ENCODE data around the gene ZC3H13.

Gene ZC3H13

DNA sequence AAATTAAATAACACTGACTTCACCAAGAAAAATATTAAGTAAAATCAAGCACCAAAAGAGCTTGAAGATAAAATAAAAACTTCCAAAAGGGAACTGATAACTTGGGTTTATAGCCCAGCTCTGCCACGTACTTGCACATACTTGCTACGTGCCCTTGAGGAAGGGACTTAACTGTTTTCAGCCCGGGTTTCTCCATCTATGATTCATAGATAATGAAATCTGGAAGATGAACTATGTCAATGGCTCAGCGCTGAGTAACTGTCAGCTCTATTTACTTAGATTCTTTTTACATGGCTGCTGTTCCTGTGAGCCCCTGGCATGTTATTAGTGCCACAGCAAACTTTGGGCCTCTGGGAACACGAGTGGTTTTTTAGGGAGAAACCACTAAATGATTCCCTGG lies 9.6 kb upstream of the ZC3H13 start:
- no peak for DNase-seq

DNA sequence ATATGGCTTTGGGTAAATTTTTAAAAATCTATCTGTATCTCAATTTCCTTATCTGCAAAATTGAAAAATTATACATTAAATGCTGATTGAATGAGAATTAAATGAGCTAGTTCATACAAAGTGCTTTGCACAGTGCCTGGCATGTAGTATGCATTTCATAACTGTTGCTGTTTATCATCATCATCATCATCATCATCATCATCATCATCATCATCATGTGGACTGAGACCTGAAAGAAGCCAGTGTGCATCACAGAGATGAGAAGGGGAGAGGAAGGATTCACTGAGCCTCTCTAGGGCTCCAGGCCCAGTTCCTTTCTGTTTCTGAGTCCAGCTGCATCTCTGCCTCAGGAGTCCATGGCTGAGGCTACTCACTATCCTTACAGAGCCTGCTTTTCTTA lies 6.9 kb upstream of the ZC3H13 start:
- no peak for DNase-seq

DNA sequence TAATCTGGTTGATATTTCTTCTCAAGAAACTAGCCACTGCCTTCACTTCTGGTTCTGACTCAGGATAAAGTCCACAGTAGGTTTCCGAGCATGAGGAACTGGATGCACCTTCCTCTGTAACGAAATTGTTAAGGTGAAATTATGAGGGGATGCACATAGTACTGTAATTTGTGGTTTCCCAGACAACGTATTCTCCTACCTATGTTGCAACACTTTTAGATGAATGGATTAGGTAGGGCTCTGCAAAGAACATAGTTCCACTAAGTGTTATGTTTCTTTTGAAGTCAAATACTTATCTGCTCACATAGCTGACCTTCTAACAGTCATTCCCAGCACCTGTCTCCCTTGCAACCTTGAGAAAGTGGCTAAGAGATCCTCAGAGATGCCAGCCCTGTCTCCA lies 5.7 kb upstream of the ZC3H13 start:
- DNase-seq = no peak

GRCh38 chr13:46057256-46058015 lies 4.9 kb upstream of the ZC3H13 start:
- no peak for DNase-seq

DNA sequence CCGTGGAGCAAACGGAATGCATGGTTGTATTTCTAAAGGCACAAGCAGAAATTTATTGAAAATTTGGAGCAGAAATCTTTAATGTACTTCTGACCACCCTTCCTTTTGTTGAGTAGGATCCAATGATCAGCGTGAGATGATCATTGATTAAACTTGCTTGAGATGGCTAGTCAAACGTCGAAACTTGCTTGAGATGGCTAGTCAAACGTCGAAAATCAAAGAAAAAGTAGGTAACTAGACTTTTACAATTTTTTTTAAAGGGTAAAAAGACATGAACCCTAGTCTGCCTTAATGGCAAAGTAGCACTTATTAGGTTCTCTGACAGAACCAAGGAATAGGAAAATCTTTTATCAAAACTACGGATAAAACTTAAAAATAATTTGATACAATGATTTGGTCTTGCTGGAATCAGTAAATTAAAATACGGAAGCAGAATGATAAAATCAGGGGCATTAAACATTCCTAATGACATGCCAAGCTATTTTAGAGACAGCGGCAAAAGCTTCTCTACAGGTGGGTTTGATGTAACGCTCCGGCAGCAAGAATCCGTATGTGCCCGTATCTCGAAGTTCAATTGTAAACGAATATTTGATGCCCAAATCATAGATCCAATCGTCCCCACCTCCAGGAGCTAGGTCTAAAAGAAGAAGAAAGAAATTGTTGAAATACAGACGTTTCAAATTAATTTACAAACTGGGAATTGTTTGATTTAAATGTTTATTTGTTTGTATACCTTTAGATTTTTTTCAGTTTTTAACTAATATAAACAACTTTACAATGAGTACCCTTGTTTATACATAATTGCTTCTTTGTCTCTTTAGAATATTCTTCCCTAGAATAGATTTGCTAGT lies 841 bp upstream of the ZC3H13 start:
- DNase-seq = no peak

DNA sequence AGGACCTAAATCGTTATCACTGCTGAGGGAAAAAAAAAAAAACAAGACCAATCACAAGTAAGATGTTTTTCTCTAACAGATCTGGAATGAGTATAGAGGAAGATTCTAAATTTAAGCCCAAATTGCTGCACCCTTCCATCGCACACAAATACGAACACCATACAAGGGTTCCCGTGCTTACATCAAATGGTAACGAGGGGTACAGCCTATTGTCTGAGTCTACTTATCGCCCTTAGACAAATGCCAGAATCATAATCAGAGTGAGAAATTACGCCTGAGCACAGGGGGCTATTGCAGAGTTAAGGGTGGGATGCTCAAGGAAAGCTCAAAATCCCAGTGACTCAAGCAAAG lies 603 bp downstream of the ZC3H13 start:
- DNase-seq = no peak

DNA sequence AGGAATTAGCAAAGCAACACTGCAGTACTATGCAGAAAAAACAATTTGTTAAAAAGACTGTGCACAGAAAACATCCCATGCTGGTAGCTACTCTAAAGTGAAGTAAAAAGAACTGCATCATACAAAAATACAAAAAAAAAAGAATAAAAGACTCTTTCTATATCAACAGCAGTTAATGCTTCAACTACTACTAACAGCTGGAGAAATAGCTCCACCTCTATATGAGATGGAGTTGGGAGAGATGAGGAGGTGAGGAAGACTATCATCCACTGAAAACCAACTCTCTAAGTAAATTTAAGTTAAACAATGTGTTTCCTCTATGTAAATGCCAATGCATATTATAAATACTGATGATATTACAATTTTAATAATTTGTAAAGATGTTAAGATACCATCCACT lies 1.8 kb downstream of the ZC3H13 start:
- no peak for DNase-seq

DNA sequence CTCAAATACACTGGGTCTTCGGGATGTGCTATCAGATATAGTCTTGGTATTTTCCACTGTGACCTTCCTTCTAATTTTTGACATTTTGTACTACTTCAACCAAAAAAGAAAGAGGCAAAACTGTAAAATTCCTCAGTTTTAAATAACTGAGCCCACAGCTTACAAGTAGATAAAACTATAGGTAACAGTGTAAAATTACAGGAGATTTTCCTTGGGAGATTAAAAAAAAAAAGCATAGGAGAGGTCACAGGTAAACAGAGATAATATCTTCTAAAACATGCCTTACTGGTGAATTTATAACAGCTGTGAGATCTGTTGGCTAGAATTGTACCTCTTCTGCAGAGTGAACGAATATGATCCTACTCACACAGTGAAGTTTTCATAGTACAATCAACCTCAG lies 7.1 kb downstream of the ZC3H13 start:
- no peak for DNase-seq

DNA sequence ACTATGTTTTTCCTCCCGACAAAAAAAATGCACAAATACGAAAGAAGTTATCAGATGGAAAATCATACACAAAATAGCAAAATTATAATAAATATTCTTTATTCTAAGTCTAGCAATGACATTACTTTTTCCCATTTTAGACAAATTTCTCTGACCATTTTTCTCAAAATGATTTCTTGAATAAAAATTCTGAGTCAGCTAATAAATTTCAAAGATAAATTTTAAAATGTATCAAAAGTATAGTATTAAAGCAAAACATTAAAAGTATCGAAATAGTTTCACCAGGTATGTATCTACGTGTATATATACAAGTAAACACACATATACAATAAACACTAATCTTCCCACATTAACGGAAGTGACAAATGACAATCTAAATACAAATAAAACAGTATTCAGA lies 8.9 kb downstream of the ZC3H13 start:
- no peak for DNase-seq

DNA sequence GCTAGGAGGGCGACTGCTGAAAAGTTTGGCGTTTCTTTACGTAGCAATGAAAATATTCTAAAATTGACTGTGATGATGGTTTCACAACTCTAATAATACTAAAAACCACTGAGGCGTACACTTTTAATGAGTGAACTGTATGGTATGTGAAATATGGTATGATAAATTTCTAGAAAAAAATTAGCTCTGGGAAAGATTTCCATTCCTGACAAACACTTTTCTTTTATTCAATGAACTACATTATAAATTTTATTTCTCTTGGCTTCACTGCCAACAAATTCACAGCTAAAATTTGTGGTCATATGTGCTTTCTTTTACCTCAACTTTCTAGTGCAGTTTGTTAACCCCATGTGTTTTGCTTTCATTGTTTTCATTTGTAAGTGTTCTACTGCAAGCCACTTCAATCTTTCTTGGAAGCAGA lies 11.1 kb downstream of the ZC3H13 start:
- no peak for DNase-seq

DNA sequence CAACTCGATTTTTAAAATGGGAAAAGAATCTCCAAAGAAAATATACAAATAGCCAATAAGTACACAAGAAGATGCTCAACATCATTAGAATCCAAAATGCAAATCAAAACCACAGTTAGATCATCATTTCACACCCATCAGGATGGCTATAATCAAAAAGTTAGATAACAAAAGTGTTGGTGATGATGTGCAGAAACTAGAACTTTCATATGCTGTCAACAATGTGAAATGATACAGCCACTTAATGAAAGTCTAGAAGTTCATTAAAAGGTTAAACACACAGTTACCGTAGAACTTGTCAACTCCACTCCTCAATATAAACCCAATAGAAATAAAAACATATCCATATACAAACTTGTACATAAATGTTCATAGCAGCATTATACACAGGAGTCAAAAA lies 11.8 kb downstream of the ZC3H13 start:
- no peak for DNase-seq

- DNase-seq = no peak
These were observed 12.9 kb downstream of the ZC3H13 start for GRCh38 chr13:46039411-46040182.

DNA sequence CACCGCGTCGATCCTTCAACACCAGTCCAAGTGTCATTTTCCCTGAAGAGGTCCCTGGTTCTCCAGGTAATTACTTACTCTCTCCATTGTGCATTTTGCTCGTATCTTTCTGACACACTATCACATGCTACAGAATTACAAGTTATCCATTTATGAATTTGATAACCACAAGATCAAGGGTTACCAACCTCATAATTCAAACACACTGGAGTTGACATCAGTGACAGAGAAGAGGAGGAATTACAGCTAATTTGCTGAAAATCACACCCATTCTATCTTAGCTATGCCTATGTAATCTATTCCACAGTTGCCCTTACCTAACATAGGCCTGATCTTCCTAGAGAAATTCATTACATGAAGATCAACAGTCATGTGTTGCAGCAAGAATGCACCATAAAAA lies 14.2 kb downstream of the ZC3H13 start:
- DNase-seq = no peak

DNA sequence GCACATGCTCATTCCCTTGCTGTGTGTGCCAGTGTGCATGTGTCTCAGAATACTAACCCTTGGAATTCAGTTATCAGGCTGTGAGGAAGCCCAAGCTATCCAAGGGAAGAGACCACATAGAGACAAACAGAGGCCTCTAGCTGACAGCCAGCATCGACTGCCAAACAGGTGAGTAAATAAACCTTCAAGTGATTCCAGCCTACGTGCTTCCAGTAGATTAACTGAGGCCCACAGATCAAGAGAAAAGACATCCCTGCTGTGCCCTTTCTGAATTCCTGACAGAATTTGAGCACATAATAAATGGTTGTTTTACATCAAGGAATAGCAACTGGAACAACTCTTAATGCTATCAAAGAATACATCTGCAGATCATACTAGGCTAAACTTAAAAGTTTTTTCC lies 17.5 kb downstream of the ZC3H13 start:
- DNase-seq = no peak

- DNase-seq = no peak
These were observed 20.2 kb downstream of the ZC3H13 start for GRCh38 chr13:46032341-46032740.

- DNase-seq = no peak
These were observed 20.8 kb downstream of the ZC3H13 start for GRCh38 chr13:46031581-46032263.

- no peak for DNase-seq
These were observed 27.4 kb downstream of the ZC3H13 start for GRCh38 chr13:46025157-46025556.

DNA sequence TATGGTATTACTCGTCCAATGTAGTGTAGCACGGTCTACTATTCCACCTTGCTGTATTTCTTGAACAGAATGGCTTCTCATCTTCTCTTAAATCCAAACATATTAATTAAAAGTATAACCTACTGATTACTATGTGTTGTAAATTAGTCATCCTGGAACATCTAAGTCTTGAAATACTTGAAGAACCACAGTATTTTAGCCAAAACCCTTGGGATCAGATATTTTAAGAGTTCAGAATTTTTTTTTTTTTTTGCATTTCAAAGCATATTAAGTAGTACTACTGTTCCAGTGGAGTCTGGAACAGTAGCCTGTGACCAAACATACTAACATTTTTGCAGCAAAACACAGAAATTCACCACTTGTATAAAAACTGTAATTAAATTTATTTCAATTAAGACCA lies 30.1 kb downstream of the ZC3H13 start:
- no peak for DNase-seq

- no peak for DNase-seq
These were observed 36.3 kb downstream of the ZC3H13 start for GRCh38 chr13:46016216-46016615.

- no peak for DNase-seq
These were observed 37.2 kb downstream of the ZC3H13 start for GRCh38 chr13:46015366-46015765.

GRCh38 chr13:46012404-46012803 lies 40.1 kb downstream of the ZC3H13 start:
- no peak for DNase-seq

DNA sequence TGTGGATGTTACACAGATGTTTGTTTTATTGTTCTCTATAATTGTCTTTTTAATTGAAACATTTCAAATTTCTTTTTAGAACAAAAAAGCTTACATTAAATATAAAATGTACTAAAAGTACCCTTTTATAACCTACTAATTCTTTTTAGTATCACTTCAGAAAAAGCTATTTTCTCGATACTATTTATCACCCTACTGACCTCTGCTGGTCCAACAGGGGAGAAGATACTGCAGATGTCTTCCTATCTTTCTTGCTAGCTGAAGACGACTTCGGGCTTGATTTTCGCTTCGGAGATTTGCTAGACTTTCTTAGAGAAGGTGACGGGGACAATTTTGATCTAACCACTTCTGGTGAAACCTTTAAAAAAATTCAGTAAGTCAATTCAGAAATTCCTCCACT lies 42.4 kb downstream of the ZC3H13 start:
- no peak for DNase-seq

DNA sequence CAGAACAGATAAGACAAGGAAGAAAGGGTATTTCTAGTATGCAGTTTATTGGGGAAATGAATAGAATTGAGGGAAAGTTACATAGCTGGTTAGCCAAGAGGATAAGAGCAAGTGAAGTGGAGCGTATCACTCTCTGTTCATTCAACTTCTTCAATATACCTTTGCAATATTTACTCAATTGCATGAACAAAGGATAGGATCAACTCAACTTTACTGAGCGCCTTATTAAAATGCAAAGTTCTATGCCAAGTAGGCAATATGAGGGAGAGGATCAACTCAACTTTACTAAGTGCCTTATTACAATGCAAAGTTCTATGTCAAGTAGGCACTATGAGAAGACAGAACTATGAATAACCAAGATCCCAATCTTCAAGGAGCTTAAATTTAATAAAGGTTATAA lies 43.9 kb downstream of the ZC3H13 start:
- no peak for DNase-seq
